GM10248 (cell line): ENCODE results near the gene TBL1XR1.
"Not testable (repeated sequence)": the region's sequence is repeated elsewhere in the genome, so short reads cannot be mapped to it uniquely, and the experiment has no call there.

Source experiments
- CTCF ChIA-PET: fragments of 300-600 bp; sonication (Branson Sonifier 250); formaldehyde crosslinking; extraction: SDS; loops from one replicate; lab custom pipeline; 2021; ENCODE audit warnings: antibody characterized with exemption; lab: Yijun Ruan, JAX
- POLR2A ChIA-PET: fragments of 350-650 bp; sonication (Branson Sonifier 250); formaldehyde crosslinking; extraction: SDS; loops from one replicate; lab custom pipeline; 2020; ENCODE audit warnings: antibody characterized with exemption; lab: Yijun Ruan, JAX
- DNase-seq: peaks from one replicate; pipeline ENCODE4 v3.0.0; 2012; ENCODE audit errors: extremely low spot score
- TF ChIP-seq, protein P1 (sequence below): IDR thresholded peaks from 2 replicates; pipeline ENCODE4 v1.5.1; 2012; ENCODE audit warnings: mild to moderate bottlenecking, low read depth; ENCODE audit errors: extremely low read depth, missing control alignments, control extremely low read depth

TBL1XR1 gene

DNA sequence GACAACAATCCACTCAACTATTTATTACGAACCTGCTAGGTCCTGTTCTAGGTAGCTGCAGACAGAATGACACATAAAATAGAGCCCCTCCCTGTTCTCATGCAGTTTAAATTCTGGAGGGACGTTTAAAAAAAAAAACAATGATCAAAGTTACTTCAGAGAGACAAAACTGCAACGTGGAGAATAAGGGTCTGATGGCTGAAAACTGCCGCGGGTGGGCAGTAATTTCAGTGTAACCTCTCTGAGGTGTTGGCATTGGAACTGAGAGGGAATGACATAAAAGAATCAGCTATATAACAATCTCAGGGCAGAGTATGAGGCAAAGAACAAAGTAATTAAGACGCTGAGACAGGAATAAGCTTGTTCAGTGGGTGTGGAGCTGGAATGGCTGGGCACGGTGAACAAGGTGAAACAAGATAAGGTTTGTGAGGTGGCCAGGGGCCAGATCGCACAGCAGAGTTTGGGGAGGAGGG lies 19.5 kb downstream of the TBL1XR1 start:
- no peak for DNase-seq
- ChIA-PET POLR2A (no interaction called here), CTCF (interaction anchor here (2.0 kb wide), 1 partner anchor 11 kb away, joined by 6 read pairs; no protein-coding TSS in a partner anchor)
- TF ChIP-seq, protein P1, sequence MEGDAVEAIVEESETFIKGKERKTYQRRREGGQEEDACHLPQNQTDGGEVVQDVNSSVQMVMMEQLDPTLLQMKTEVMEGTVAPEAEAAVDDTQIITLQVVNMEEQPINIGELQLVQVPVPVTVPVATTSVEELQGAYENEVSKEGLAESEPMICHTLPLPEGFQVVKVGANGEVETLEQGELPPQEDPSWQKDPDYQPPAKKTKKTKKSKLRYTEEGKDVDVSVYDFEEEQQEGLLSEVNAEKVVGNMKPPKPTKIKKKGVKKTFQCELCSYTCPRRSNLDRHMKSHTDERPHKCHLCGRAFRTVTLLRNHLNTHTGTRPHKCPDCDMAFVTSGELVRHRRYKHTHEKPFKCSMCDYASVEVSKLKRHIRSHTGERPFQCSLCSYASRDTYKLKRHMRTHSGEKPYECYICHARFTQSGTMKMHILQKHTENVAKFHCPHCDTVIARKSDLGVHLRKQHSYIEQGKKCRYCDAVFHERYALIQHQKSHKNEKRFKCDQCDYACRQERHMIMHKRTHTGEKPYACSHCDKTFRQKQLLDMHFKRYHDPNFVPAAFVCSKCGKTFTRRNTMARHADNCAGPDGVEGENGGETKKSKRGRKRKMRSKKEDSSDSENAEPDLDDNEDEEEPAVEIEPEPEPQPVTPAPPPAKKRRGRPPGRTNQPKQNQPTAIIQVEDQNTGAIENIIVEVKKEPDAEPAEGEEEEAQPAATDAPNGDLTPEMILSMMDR = no peak

DNA sequence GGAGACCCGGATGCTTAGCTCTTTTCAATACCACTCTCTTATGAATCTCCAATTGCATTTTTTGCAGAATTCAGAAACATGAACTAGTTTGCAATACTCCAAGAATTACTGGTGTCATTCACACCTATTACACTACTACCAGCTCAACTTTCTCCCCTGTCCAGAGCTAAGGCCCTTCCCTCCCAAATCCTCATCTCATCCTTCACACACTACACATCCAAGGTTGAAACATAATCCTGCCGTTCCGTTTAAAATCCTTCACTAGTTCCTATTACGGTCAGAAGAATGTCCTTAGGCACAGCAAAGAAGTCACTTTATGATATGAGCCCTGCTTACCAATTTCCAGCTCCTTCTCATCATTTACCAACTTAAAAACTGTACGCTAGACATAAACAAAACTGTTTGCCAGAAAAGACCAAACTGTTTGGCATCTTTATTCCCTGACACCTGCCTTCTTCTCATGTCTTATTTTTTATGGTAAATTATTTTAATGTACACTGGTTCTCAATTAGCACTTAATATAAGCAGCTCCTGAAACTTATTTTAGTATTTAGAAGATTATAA lies 22.6 kb downstream of the TBL1XR1 start:
- POLR2A ChIA-PET = no interaction called here
- CTCF ChIA-PET = interaction anchor here (1.0 to 1.5 kb wide), 4 partner anchors 16 to 24 kb away, joined by 3 to 4 read pairs (median 3); no protein-coding TSS in a partner anchor
- DNase-seq = no peak
- TF ChIP-seq, protein P1 = no peak

DNA sequence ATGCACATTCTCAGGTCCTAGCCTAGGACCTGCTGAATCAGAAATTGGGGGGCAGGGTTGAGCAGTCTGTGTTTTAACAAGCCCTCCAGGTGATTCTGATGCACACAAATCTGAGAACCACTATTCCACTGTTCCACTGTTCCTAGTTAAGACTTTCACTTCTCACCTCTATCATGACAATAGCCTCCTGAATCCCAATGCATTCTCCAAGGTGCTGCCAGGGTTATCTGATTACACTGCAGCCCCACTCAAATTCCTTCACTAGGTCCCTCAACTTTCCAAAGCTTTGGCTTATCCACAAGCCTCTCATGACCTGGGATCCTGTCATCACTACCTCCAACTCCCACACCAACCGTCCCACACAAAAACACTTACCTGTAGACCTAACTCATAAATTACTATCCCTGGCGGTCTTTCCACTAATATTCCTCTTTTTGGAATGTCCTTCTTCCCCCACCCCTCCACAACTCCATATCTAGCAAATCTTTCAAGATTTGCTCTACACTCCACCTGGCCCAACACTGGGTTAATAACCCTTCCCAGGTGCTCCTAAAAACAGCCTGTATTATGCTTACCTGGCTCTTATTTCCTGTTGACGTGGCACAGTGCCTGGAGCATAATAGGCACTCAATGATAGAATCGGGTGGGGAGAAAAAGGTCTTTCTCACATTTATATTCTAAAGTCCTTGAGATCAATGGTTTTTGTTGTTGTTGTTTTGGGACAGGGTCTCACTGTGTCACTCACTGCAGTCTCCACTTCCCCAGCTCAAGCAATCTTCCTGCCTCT lies 27.2 kb downstream of the TBL1XR1 start:
- DNase-seq = no peak
- ChIA-PET CTCF (no interaction called here), POLR2A (no interaction called here)
- TF ChIP-seq, protein P1 = no peak

GRCh38 chr3:177168431-177168830 lies 28.9 kb downstream of the TBL1XR1 start:
- TF ChIP-seq, protein P1 = no peak
- CTCF ChIA-PET = interaction anchor here (0.8 to 1.2 kb wide), 3 partner anchors 8 to 20 kb away, joined by 3 read pairs; no protein-coding TSS in a partner anchor
- POLR2A ChIA-PET = no interaction called here
- DNase-seq = no peak

GRCh38 chr3:177162742-177163141 lies 34.5 kb downstream of the TBL1XR1 start:
- POLR2A ChIA-PET = no interaction called here
- TF ChIP-seq, protein P1 = no peak
- DNase-seq = no peak
- CTCF ChIA-PET = no interaction called here

GRCh38 chr3:177161603-177162002 lies 35.7 kb downstream of the TBL1XR1 start:
- CTCF ChIA-PET, POLR2A ChIA-PET, DNase-seq: not testable (repeated sequence)

- DNase-seq = no peak
- POLR2A ChIA-PET = no interaction called here
- TF ChIP-seq, protein P1 = no peak
- CTCF ChIA-PET = interaction anchor here (0.8 to 2.8 kb wide), 6 partner anchors 8 to 30 kb away, joined by 3 to 23 read pairs (median 4); no protein-coding TSS in a partner anchor
Measured at GRCh38 chr3:177158461-177158860, 38.8 kb downstream of the TBL1XR1 start.
